Epithelial cell of proximal tubule (primary cell): ENCODE data around the gene C13orf46. TPM values are rescaled to one million over a fixed set of nuclear protein-coding genes. Genes with fewer than 3 reads are reported as not detected.

ENCODE experiments used
- DNase-seq: peaks from one replicate; pipeline ENCODE4 v3.0.0-alpha.2; 2011; ENCODE audit warnings: low read depth
- H3K4me3 ChIP-seq: 2 replicates; pipeline ENCODE4 v1.5.1; 2011; ENCODE audit warnings: low read depth, mild to moderate bottlenecking, low read length
- CTCF ChIP-seq: conservative IDR thresholded peaks from 2 replicates; pipeline ENCODE4 v1.5.1; 2012; ENCODE audit warnings: low read depth, mild to moderate bottlenecking, low read length
- total RNA-seq: library from RNA; depleted of rRNA; stranded (reverse); fragments of >200 nt; gene quantifications from 2 replicates; pipeline ENCODE4 v1.2.3, GENCODE V29; 2015

Gene C13orf46
- total RNA-seq, 1 donor from 2014 or later = not detected

- no peak overlapping the region for H3K4me3 ChIP-seq
- no peak for TF ChIP-seq CTCF
- no peak for DNase-seq
These were observed 35.9 kb upstream of the C13orf46 start for GRCh38 chr13:114009590-114010400.

GRCh38 chr13:114008964-114009589, 35.2 kb upstream of the C13orf46 start:
- no peak overlapping the region for H3K4me3 ChIP-seq
- TF ChIP-seq CTCF = no peak
- no peak for DNase-seq

GRCh38 chr13:114007566-114007965, 33.7 kb upstream of the C13orf46 start:
- H3K4me3 ChIP-seq = no peak overlapping the region
- TF ChIP-seq CTCF = no peak
- no peak for DNase-seq

GRCh38 chr13:114005206-114005724, 31.4 kb upstream of the C13orf46 start:
- no peak for TF ChIP-seq CTCF
- H3K4me3 ChIP-seq = no peak overlapping the region
- no peak for DNase-seq

- DNase-seq = no peak
- H3K4me3 ChIP-seq = no peak overlapping the region
- no peak for TF ChIP-seq CTCF
These were observed 30.7 kb upstream of the C13orf46 start for GRCh38 chr13:114004420-114005205.

- H3K4me3 ChIP-seq = no peak overlapping the region
- DNase-seq = no peak
- TF ChIP-seq CTCF = no peak
These were observed 29.0 kb upstream of the C13orf46 start for GRCh38 chr13:114002771-114003321.
